ENCODE results near the gene CFAP20.
"Not testable (repeated sequence)": the region's sequence is repeated elsewhere in the genome, so short reads cannot be mapped to it uniquely, and the experiment has no call there.

The CFAP20 gene

GRCh38 chr16:58098207-58099096 is 30.7 kb downstream of the CFAP20 start:
- DNase-seq = no peak

- DNase-seq = no peak
Measured at GRCh38 chr16:58096249-58096648, 32.9 kb downstream of the CFAP20 start.

GRCh38 chr16:58095575-58095960 is 33.6 kb downstream of the CFAP20 start:
- not testable (repeated sequence) for DNase-seq

GRCh38 chr16:58094791-58095574 is 34.2 kb downstream of the CFAP20 start:
- DNase-seq = peak in 4 of 51 donors; percentile 5 to 19 (median 10)

- no peak for DNase-seq
Measured at GRCh38 chr16:58094026-58094425, 35.2 kb downstream of the CFAP20 start.

- not testable (repeated sequence) for DNase-seq
Measured at GRCh38 chr16:58090396-58090795, 38.8 kb downstream of the CFAP20 start.

- DNase-seq = no peak
Measured at GRCh38 chr16:58088091-58088490, 41.1 kb downstream of the CFAP20 start.

- DNase-seq = no peak
Measured at GRCh38 chr16:58087209-58087913, 41.8 kb downstream of the CFAP20 start.

GRCh38 chr16:58086381-58087208 is 42.6 kb downstream of the CFAP20 start:
- peak in 2 of 51 donors; percentile 6 for DNase-seq

GRCh38 chr16:58085584-58086251 is 43.5 kb downstream of the CFAP20 start:
- no peak for DNase-seq

GRCh38 chr16:58085171-58085570 is 44.0 kb downstream of the CFAP20 start:
- no peak for DNase-seq

- no peak for DNase-seq
Measured at GRCh38 chr16:58084635-58085034, 44.5 kb downstream of the CFAP20 start.

- no peak for DNase-seq
Measured at GRCh38 chr16:58082381-58082780, 46.8 kb downstream of the CFAP20 start.

- DNase-seq = not testable (repeated sequence)
Measured at GRCh38 chr16:58080657-58081056, 48.5 kb downstream of the CFAP20 start.

- no peak for DNase-seq
Measured at GRCh38 chr16:58077796-58078195, 51.4 kb downstream of the CFAP20 start.

GRCh38 chr16:58076514-58076913 is 52.7 kb downstream of the CFAP20 start:
- DNase-seq = no peak

- DNase-seq = no peak
Measured at GRCh38 chr16:58074657-58075056, 54.5 kb downstream of the CFAP20 start.

GRCh38 chr16:58073086-58073485 is 56.1 kb downstream of the CFAP20 start:
- not testable (repeated sequence) for DNase-seq

- not testable (repeated sequence) for DNase-seq
Measured at GRCh38 chr16:58072134-58072533, 57.0 kb downstream of the CFAP20 start.

GRCh38 chr16:58070585-58070984 is 58.6 kb downstream of the CFAP20 start:
- DNase-seq = no peak

All from hypothalamus (tissue), 51 donors.